Measurements from ENCODE around the gene VANGL2. TPM values are rescaled to one million over a fixed set of nuclear protein-coding genes. Genes with fewer than 3 reads are reported as not detected.
A peak's percentile ranks its signal among the peaks of the same experiment; 100 is the strongest.

Gene VANGL2
- total RNA-seq, 2 experiments from 2014 or later: not detected

GRCh38 chr1:160363010-160363409 lies 37.4 kb upstream of the VANGL2 start:
- H3K4me1 Mint-ChIP-seq: peaks cover 2% of the 10 kb centered on the region
- no peaks in the 10 kb centered on the region for H3K27me3 Mint-ChIP-seq
- ATAC-seq (no peak), DNase-seq (peak; percentile 33)
- no peak overlapping the region for H3K4me3 Mint-ChIP-seq
- H3K27ac Mint-ChIP-seq: no peak overlapping the region
- CTCF ChIA-PET: interaction anchor here (1.1 to 5.8 kb wide), 2 partner anchors 8 to 13 kb away, joined by 4 to 25 read pairs; no protein-coding TSS in a partner anchor
- no peaks in the 10 kb centered on the region for H3K9me3 Mint-ChIP-seq (ENCODE audit: low read depth)
- H3K36me3 Mint-ChIP-seq: peaks cover 4% of the 10 kb centered on the region

- Mint-ChIP-seq H3K4me1 (peaks cover 2% of the 10 kb centered on the region), H3K27me3 (no peaks in the 10 kb centered on the region), H3K4me3 (no peak overlapping the region), H3K36me3 (peaks cover 3% of the 10 kb centered on the region), H3K27ac (no peak overlapping the region), H3K9me3 (ENCODE audit: low read depth) (no peaks in the 10 kb centered on the region)
- ATAC-seq: no peak
- CTCF ChIA-PET: interaction anchor here (0.7 to 5.8 kb wide), 6 partner anchors 10 to 114 kb away, joined by 3 to 25 read pairs (median 3); no protein-coding TSS in a partner anchor
- peak; percentile 15 for DNase-seq
These were observed 36.2 kb upstream of the VANGL2 start for GRCh38 chr1:160363951-160364735.

- H3K27me3 Mint-ChIP-seq: no peaks in the 10 kb centered on the region
- CTCF ChIA-PET: interaction anchor here (1.3 to 5.8 kb wide), 2 partner anchors 11 to 74 kb away, joined by 4 to 25 read pairs; no protein-coding TSS in a partner anchor
- no peaks in the 10 kb centered on the region for H3K9me3 Mint-ChIP-seq (ENCODE audit: low read depth)
- peak; percentile 14 for DNase-seq
- no peak overlapping the region for H3K4me3 Mint-ChIP-seq
- no peak for ATAC-seq
- H3K4me1 Mint-ChIP-seq: peaks cover 2% of the 10 kb centered on the region
- H3K27ac Mint-ChIP-seq: no peak overlapping the region
- H3K36me3 Mint-ChIP-seq: no peaks in the 10 kb centered on the region
These were observed 35.0 kb upstream of the VANGL2 start for GRCh38 chr1:160365325-160365724.

- Mint-ChIP-seq H3K27me3 (no peaks in the 10 kb centered on the region), H3K4me3 (no peak within 1 kb of the TSS), H3K9me3 (ENCODE audit: low read depth) (no peaks in the 10 kb centered on the region), H3K36me3 (no peaks in the 10 kb centered on the region), H3K27ac (peak within 1 kb of the TSS; percentile 22), H3K4me1 (peaks cover 2% of the 10 kb centered on the region)
- DNase-seq (no peak), ATAC-seq (no peak)
- CTCF ChIA-PET: interaction anchor here (0.5 to 5.8 kb wide), 5 partner anchors 9 to 623 kb away, joined by 3 to 25 read pairs (median 4); no protein-coding TSS in a partner anchor
These were observed 33.4 kb upstream of the VANGL2 start, which contains the start of gene NHLH1 for GRCh38 chr1:160366731-160367515. NHLH1 (plus strand) TSS chr1:160367071; CDS start chr1:160370732, 3,661 bp downstream.

- Mint-ChIP-seq H3K27me3 (no peaks in the 10 kb centered on the region), H3K9me3 (ENCODE audit: low read depth) (no peaks in the 10 kb centered on the region), H3K36me3 (no peaks in the 10 kb centered on the region), H3K4me3 (no peak overlapping the region), H3K4me1 (peaks cover 2% of the 10 kb centered on the region), H3K27ac (no peak overlapping the region)
- CTCF ChIA-PET: interaction anchor here (0.5 to 5.8 kb wide), 4 partner anchors 9 to 623 kb away, joined by 3 to 25 read pairs (median 4); no protein-coding TSS in a partner anchor
- no peak for ATAC-seq
- no peak for DNase-seq
These were observed 32.9 kb upstream of the VANGL2 start for GRCh38 chr1:160367516-160367900.

- ATAC-seq (peak; percentile 33), DNase-seq (no peak)
- Mint-ChIP-seq H3K4me3 (no peak overlapping the region), H3K27ac (peak overlapping the region; percentile 22), H3K36me3 (no peaks in the 10 kb centered on the region), H3K9me3 (ENCODE audit: low read depth) (no peaks in the 10 kb centered on the region), H3K27me3 (no peaks in the 10 kb centered on the region), H3K4me1 (peaks cover 2% of the 10 kb centered on the region)
- CTCF ChIA-PET: interaction anchor here (1.1 to 5.8 kb wide), 3 partner anchors 8 to 14 kb away, joined by 3 to 25 read pairs (median 4); no protein-coding TSS in a partner anchor
These were observed 32.1 kb upstream of the VANGL2 start for GRCh38 chr1:160367934-160368923.

- H3K27me3 Mint-ChIP-seq: no peaks in the 10 kb centered on the region
- no peaks in the 10 kb centered on the region for H3K36me3 Mint-ChIP-seq
- CTCF ChIA-PET: no interaction called here
- H3K9me3 Mint-ChIP-seq (ENCODE audit: low read depth): no peaks in the 10 kb centered on the region
- DNase-seq (no peak), ATAC-seq (no peak)
- H3K4me3 Mint-ChIP-seq: no peak overlapping the region
- H3K4me1 Mint-ChIP-seq: peaks cover 2% of the 10 kb centered on the region
- H3K27ac Mint-ChIP-seq: no peak overlapping the region
These were observed 31.3 kb upstream of the VANGL2 start for GRCh38 chr1:160369087-160369486.

- H3K27me3 Mint-ChIP-seq: no peaks in the 10 kb centered on the region
- no peaks in the 10 kb centered on the region for H3K36me3 Mint-ChIP-seq
- H3K4me3 Mint-ChIP-seq: no peak overlapping the region
- H3K27ac Mint-ChIP-seq: no peak overlapping the region
- peak; percentile 19 for DNase-seq
- no peaks in the 10 kb centered on the region for H3K9me3 Mint-ChIP-seq (ENCODE audit: low read depth)
- peaks cover 6% of the 10 kb centered on the region for H3K4me1 Mint-ChIP-seq
- ATAC-seq: no peak
- CTCF ChIA-PET: interaction anchor here (0.6 to 1.6 kb wide), 5 partner anchors 17 to 269 kb away, joined by 3 to 4 read pairs (median 3); partner anchors contain the start of gene DCAF8
These were observed 29.6 kb upstream of the VANGL2 start for GRCh38 chr1:160370561-160371345.

GRCh38 chr1:160371346-160371631 lies 29.1 kb upstream of the VANGL2 start:
- CTCF ChIA-PET: interaction anchor here (1.2 to 1.6 kb wide), 4 partner anchors 18 to 270 kb away, joined by 3 to 4 read pairs (median 3); no protein-coding TSS in a partner anchor
- no peaks in the 10 kb centered on the region for H3K36me3 Mint-ChIP-seq
- H3K4me1 Mint-ChIP-seq: peaks cover 11% of the 10 kb centered on the region
- no peaks in the 10 kb centered on the region for H3K9me3 Mint-ChIP-seq (ENCODE audit: low read depth)
- DNase-seq (no peak), ATAC-seq (no peak)
- H3K27ac Mint-ChIP-seq: no peak overlapping the region
- no peak overlapping the region for H3K4me3 Mint-ChIP-seq
- no peaks in the 10 kb centered on the region for H3K27me3 Mint-ChIP-seq

- Mint-ChIP-seq H3K27me3 (no peaks in the 10 kb centered on the region), H3K36me3 (no peaks in the 10 kb centered on the region), H3K9me3 (ENCODE audit: low read depth) (no peaks in the 10 kb centered on the region), H3K27ac (no peak overlapping the region), H3K4me3 (no peak overlapping the region), H3K4me1 (peaks cover 15% of the 10 kb centered on the region)
- CTCF ChIA-PET: interaction anchor here (1.2 to 1.6 kb wide), 4 partner anchors 18 to 270 kb away, joined by 3 to 4 read pairs (median 3); no protein-coding TSS in a partner anchor
- no peak for DNase-seq
- no peak for ATAC-seq
These were observed 28.6 kb upstream of the VANGL2 start for GRCh38 chr1:160371756-160372155.

GRCh38 chr1:160373696-160374095 lies 26.7 kb upstream of the VANGL2 start:
- CTCF ChIA-PET: interaction anchor here (0.7 to 8.3 kb wide), 3 partner anchors 21 to 242 kb away, joined by 3 to 43 read pairs (median 3); no protein-coding TSS in a partner anchor
- peaks cover 13% of the 10 kb centered on the region for H3K4me1 Mint-ChIP-seq
- H3K27me3 Mint-ChIP-seq: no peaks in the 10 kb centered on the region
- ATAC-seq (no peak), DNase-seq (no peak)
- H3K27ac Mint-ChIP-seq: no peak overlapping the region
- H3K36me3 Mint-ChIP-seq: no peaks in the 10 kb centered on the region
- H3K9me3 Mint-ChIP-seq (ENCODE audit: low read depth): no peaks in the 10 kb centered on the region
- no peak overlapping the region for H3K4me3 Mint-ChIP-seq

All from activated CD8-positive, alpha-beta memory T cell treated with anti-CD3 and anti-CD28 coated beads, Interleukin-2, amount 10 ng/mL, durations not matched to agents 7 days and 5 days (primary cell).